H9 (cell line): ENCODE data around the gene RNF145. TPM values are rescaled to one million over a fixed set of nuclear protein-coding genes. Genes with fewer than 3 reads are reported as not detected.

ENCODE experiments used
- DNase-seq: peaks from one replicate; pipeline ENCODE4 v3.0.0-alpha.2; 2017
- H2AFZ ChIP-seq: one replicate; pipeline ENCODE4 v1.6.1; 2013; ENCODE audit warnings: mild to moderate bottlenecking, low read length, control low read depth, moderate library complexity
- H2AK5ac ChIP-seq: 2 replicates; pipeline ENCODE4 v1.6.1; 2013; ENCODE audit warnings: low read length, control low read depth, mixed read lengths; ENCODE audit not compliant: insufficient read length
- H2BK120ac ChIP-seq: one replicate; pipeline ENCODE4 v1.6.1; 2013; ENCODE audit warnings: low read depth, mild to moderate bottlenecking, low read length, control low read depth, inconsistent platforms; ENCODE audit not compliant: poor library complexity, severe bottlenecking
- H2BK12ac ChIP-seq: 2 replicates; pipeline ENCODE4 v1.6.1; 2013; ENCODE audit warnings: low read length, control low read depth, mixed read lengths, low read depth; ENCODE audit not compliant: insufficient read length
- H2BK15ac ChIP-seq: 2 replicates; pipeline ENCODE4 v1.6.1; 2013; ENCODE audit warnings: low read depth, low read length, control low read depth
- H2BK20ac ChIP-seq: one replicate; pipeline ENCODE4 v1.6.1; 2013; ENCODE audit warnings: low read depth, mild to moderate bottlenecking, low read length, control low read depth, inconsistent platforms; ENCODE audit not compliant: poor library complexity, severe bottlenecking
- H2BK5ac ChIP-seq: 2 replicates; pipeline ENCODE4 v1.6.1; 2013; ENCODE audit warnings: low read length, control low read depth, mixed read lengths; ENCODE audit not compliant: insufficient read length
- H3K14ac ChIP-seq: 2 replicates; pipeline ENCODE4 v1.6.1; 2013; ENCODE audit warnings: low read length, control low read depth; ENCODE audit not compliant: insufficient read depth
- H3K18ac ChIP-seq: 2 replicates; pipeline ENCODE4 v1.6.1; 2013; ENCODE audit warnings: low read depth, mild to moderate bottlenecking, mixed read lengths, low read length, control low read depth; ENCODE audit not compliant: insufficient read length
- H3K23ac ChIP-seq: 2 replicates; pipeline ENCODE4 v1.6.1; 2013; ENCODE audit warnings: low read length, control low read depth, mixed read lengths, low read depth; ENCODE audit not compliant: insufficient read length
- H3K23me2 ChIP-seq: 2 replicates; pipeline ENCODE4 v1.6.1; 2013; ENCODE audit warnings: low read depth, mild to moderate bottlenecking, mixed read lengths, low read length, control low read depth; ENCODE audit not compliant: insufficient read length, poor library complexity, severe bottlenecking
- H3K27ac ChIP-seq: 2 replicates; pipeline ENCODE4 v1.5.1; 2013; ENCODE audit warnings: low read length, control low read depth, mixed read lengths, low read depth; ENCODE audit not compliant: insufficient read length
- H3K27me3 ChIP-seq: 2 replicates; pipeline ENCODE4 v1.6.1; 2013; ENCODE audit warnings: low read length, control low read depth, inconsistent platforms; ENCODE audit not compliant: insufficient read depth
- H3K4ac ChIP-seq: 2 replicates; pipeline ENCODE4 v1.6.1; 2013; ENCODE audit warnings: low read depth, mild to moderate bottlenecking, control low read depth, inconsistent platforms, low read length, moderate library complexity
- H3K4me1 ChIP-seq: 2 replicates; pipeline ENCODE4 v1.6.1; 2013; ENCODE audit warnings: low read length, control low read depth, inconsistent platforms; ENCODE audit not compliant: insufficient read depth
- H3K4me2 ChIP-seq: 2 replicates; pipeline ENCODE4 v1.6.1; 2013; ENCODE audit warnings: low read length, control low read depth, mixed read lengths; ENCODE audit not compliant: insufficient read length, insufficient read depth
- H3K56ac ChIP-seq: 2 replicates; pipeline ENCODE4 v1.6.1; 2013; ENCODE audit warnings: low read depth, mild to moderate bottlenecking, mixed read lengths, low read length, control low read depth; ENCODE audit not compliant: insufficient read length
- H3K79me1 ChIP-seq: 2 replicates; pipeline ENCODE4 v1.6.1; 2013; ENCODE audit warnings: low read depth, mild to moderate bottlenecking, moderate library complexity, low read length, control low read depth, inconsistent platforms; ENCODE audit not compliant: insufficient read depth, poor library complexity, severe bottlenecking
- H3K79me2 ChIP-seq: 2 replicates; pipeline ENCODE4 v1.6.1; 2013; ENCODE audit warnings: low read length, control low read depth, inconsistent platforms; ENCODE audit not compliant: insufficient read depth
- H3K9ac ChIP-seq: 2 replicates; pipeline ENCODE4 v1.6.1; 2013; ENCODE audit warnings: low read length, control low read depth, mixed read lengths; ENCODE audit not compliant: insufficient read length; ENCODE audit errors: extremely low read depth
- H3K9me3 ChIP-seq: one replicate; pipeline ENCODE4 v1.6.1; 2013; ENCODE audit warnings: low read depth, low read length, inconsistent platforms; ENCODE audit not compliant: control insufficient read depth
- H3T11ph ChIP-seq: one replicate; pipeline ENCODE4 v1.6.1; 2013; ENCODE audit warnings: mild to moderate bottlenecking, low read length, control low read depth, inconsistent platforms
- H4K20me1 ChIP-seq: one replicate; pipeline ENCODE4 v1.6.1; 2013; ENCODE audit not compliant: control insufficient read depth, insufficient read length, insufficient read depth
- H4K5ac ChIP-seq: 2 replicates; pipeline ENCODE4 v1.6.1; 2013; ENCODE audit warnings: low read depth, mild to moderate bottlenecking, mixed read lengths, low read length, control low read depth; ENCODE audit not compliant: insufficient read length
- H4K8ac ChIP-seq: replicated peaks from 2 replicates; pipeline ENCODE4 v1.6.1; 2013; ENCODE audit warnings: low read length, control low read depth, mixed read lengths, low read depth; ENCODE audit not compliant: insufficient read length
- H4K91ac ChIP-seq: 2 replicates; pipeline ENCODE4 v1.6.1; 2013; ENCODE audit warnings: low read depth, mild to moderate bottlenecking, moderate library complexity, mixed read lengths, low read length, control low read depth; ENCODE audit not compliant: insufficient read length
- H3K27ac Mint-ChIP-seq, 3 experiments: 2 replicates in 2 of 3; 3 replicates in 1 of 3; pipeline ENCODE4 v1.8.0; 2020 to 2021; ENCODE audit warnings: mixed read lengths in 3 of 3, mild to moderate bottlenecking in 1 of 3, moderate library complexity in 1 of 3
- H3K27me3 Mint-ChIP-seq: 2 replicates; pipeline ENCODE4 v1.8.0; 2021; ENCODE audit warnings: low read depth, mild to moderate bottlenecking, moderate library complexity, mixed read lengths
- H3K36me3 Mint-ChIP-seq, 3 experiments: 2 replicates in 2 of 3; 3 replicates in 1 of 3; pipeline ENCODE4 v1.8.0; 2020 to 2021; ENCODE audit warnings: low read depth in 3 of 3, mixed read lengths in 3 of 3; ENCODE audit not compliant: insufficient read depth in 1 of 3
- H3K4me1 Mint-ChIP-seq, 2 experiments: 2 replicates each; pipeline ENCODE4 v1.8.0; 2020; ENCODE audit warnings: mixed read lengths in 2 of 2
- H3K4me3 Mint-ChIP-seq, 2 experiments: 2 replicates in 1 of 2; 3 replicates in 1 of 2; pipeline ENCODE4 v1.8.0; 2020 to 2021; ENCODE audit warnings: mild to moderate bottlenecking in 2 of 2, mixed read lengths in 2 of 2, moderate library complexity in 1 of 2
- H3K9me3 Mint-ChIP-seq, 2 experiments: 2 replicates in 1 of 2; 3 replicates in 1 of 2; pipeline ENCODE4 v1.8.0; 2020; ENCODE audit warnings: mild to moderate bottlenecking in 2 of 2, mixed read lengths in 2 of 2, moderate library complexity in 1 of 2
- CTCF ChIP-seq: fragments of 200-600 bp; sonication (generic); conservative IDR thresholded peaks from 3 replicates; pipeline ENCODE4 v1.8.0; 2021; ENCODE audit warnings: antibody characterized with exemption, mild to moderate bottlenecking
- WGBS: extraction: QIAGEN DNeasy Blood & Tissue Kit; methylation state at CpG from one replicate; pipeline ENCODE4 v1.1.7; 2013; ENCODE audit warnings: missing lambda C conversion rate, low lambda C conversion rate, mixed read lengths; ENCODE audit not compliant: insufficient read length; ENCODE audit errors: extremely low coverage; 5-methylcytosine and 5-hydroxymethylcytosine counted together
- total RNA-seq: library from RNA; stranded (reverse); gene quantifications from 2 replicates; pipeline ENCODE4 v1.2.1, GENCODE V29; 2021

Gene RNF145
- total RNA-seq, 1 experiment from 2014 or later = 59.1 TPM

- H4K5ac ChIP-seq = no peak overlapping the region
- no peaks in the 10 kb centered on the region for H3K79me1 ChIP-seq
- no peak for TF ChIP-seq CTCF
- no peaks in the 10 kb centered on the region for H3K23me2 ChIP-seq
- no peaks in the 10 kb centered on the region for H3K4me1 ChIP-seq
- no peak overlapping the region for H2BK5ac ChIP-seq
- H3K18ac ChIP-seq = no peak overlapping the region
- Mint-ChIP-seq H3K4me1 (peaks cover 5 to 8% of the 10 kb centered on the region in 2 experiments), H3K27ac (peak overlapping the region; percentile 11 to 78 (median 73); a peak in 5 of 7 replicates), H3K27me3 (no peaks in the 10 kb centered on the region), H3K9me3 (no peaks in the 10 kb centered on the region), H3K4me3 (no peak overlapping the region), H3K36me3 (peaks cover 3 to 24% (median 20%) of the 10 kb centered on the region in 3 experiments)
- H3K9ac ChIP-seq = no peak overlapping the region
- H4K20me1 ChIP-seq = no peaks in the 10 kb centered on the region
- H2AK5ac ChIP-seq = no peak overlapping the region
- no peak overlapping the region for H2BK120ac ChIP-seq
- no peak overlapping the region for H4K8ac ChIP-seq
- no peak overlapping the region for H2BK20ac ChIP-seq
- H4K91ac ChIP-seq = no peak overlapping the region
- H3K9me3 ChIP-seq = no peaks in the 10 kb centered on the region
- no peak overlapping the region for H3K4ac ChIP-seq
- no peak overlapping the region for H2AFZ ChIP-seq
- no peak overlapping the region for H3K56ac ChIP-seq
- no peak overlapping the region for H2BK15ac ChIP-seq
- WGBS = no CpG with 5 or more reads among the region's 4 CpGs
- no peak overlapping the region for H2BK12ac ChIP-seq
- no peak for DNase-seq
- no peaks in the 10 kb centered on the region for H3K79me2 ChIP-seq
- no peak overlapping the region for H3K27ac ChIP-seq
- no peak overlapping the region for H3K23ac ChIP-seq
- H3T11ph ChIP-seq = no peak overlapping the region
- H3K14ac ChIP-seq = no peak overlapping the region
- H3K4me2 ChIP-seq = no peak overlapping the region
- H3K27me3 ChIP-seq = no peaks in the 10 kb centered on the region
Measured at GRCh38 chr5:159184858-159185381, 24.4 kb downstream of the RNF145 start.
